HG03469 (cell line): ENCODE measurements around the gene BSPRY.

Experiments used
- ATAC-seq: cut with Tn5 transposase; IDR thresholded peaks from one replicate; pipeline ENCODE4 v1.9.1; 2021; ENCODE audit warnings: mild to moderate bottlenecking, moderate library complexity, moderate number of reproducible peaks; ENCODE audit not compliant: unreplicated experiment

Gene BSPRY

DNA sequence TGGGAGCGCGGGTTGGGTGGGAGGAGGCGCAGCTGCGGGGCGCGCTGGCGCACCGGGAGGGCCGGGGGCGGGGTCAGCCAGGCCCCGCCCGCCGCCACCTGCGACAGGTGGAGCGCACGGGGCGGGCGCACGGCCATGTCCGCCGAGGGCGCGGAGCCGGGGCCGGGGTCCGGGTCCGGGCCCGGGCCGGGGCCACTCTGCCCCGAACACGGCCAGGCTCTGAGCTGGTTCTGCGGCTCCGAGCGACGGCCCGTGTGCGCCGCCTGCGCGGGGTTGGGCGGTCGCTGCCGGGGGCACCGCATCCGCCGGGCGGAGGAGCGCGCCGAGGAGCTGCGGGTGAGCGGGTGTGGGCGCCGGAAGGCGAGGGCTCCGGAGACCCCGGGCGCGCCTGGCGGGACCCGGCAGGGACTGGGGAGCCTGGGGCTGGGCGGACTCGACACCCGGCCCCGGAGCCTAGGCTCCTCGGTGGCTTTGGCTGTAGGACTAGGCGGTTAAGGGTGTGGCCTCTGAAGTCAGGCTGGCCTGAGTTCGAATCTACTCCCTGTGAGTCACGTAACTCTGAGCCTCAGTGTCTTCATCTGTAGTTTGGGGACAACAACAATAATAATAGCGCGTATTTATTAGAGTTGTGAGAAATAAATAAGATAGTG, at the start of gene BSPRY:
BSPRY (plus strand) TSS at position 97 of the 650 bp plus-strand sequence; CDS start at position 136, 39 bp downstream.
- no peak for ATAC-seq

DNA sequence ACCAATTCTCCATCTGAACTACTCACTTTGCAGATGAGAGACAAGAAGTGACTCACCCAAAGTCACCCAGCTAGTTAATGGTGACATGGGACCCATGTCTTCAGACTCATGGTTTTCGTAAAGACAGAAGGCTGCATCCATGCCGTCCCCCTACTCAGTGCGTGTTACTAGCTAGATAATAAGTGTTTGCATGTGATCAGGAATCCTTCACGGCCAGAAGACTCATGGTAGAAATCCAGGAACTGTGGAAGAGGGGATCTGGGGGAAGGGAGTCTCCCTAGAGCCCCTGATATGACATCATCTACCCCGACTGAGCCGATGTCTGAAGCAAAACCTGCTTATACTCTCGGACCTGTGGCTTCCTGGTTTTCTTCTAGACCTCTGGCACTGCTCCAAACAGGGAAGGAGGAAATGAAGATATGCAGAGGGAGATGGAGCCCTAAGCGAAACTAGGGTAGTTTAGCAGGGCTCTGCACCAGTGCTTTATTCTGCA, 49.5 kb upstream of the BSPRY start:
- ATAC-seq = no peak

DNA sequence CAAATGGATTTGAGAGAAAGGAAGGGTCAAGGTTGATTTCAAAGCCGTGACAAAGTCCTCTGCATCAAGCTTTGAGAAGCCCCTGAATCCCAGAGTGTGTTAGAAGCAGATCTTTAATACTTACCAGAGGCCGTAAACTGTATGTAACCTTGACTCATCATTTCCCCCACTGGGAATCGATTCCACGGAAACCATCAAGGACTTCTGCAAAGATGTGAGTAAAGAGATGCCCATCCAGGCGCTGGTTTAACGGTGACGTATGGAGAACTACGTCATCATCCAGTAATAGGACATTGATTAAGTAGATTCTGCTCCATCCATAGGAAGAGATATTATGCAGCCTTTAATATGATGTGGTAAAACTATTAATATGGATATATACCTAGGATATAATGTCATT, 47.8 kb upstream of the BSPRY start:
- ATAC-seq = no peak

DNA sequence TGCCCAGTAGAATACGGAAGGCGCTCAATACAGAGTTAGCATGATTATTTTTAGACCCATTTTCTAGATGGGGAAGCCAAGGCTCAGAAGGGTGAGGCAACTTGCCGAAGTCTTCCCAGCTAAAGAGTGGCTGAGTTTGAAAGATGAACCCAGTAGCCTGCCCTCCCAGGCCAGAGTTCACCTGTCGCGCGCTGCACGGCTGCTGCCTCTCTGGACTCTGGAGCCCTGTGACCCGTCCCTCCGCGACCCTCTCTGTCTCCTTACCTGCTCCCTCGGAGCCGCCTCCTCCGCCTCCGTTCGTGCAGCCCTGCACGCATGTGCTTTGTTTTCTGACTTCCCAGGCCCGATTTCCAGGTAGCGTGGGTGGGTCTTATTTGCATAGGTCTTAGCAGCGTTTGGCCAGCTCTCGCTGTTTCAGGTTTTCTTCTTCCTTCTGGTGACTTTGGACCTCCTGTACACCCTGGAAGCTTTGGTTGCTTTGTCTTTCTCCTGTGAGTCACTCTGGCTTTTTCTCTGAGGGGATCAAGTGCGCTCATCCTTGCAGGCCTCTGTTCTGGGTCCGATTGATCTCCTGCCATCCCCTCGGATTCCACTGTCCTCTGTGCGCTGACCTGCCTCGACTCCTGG, 46.4 kb upstream of the BSPRY start, which contains the start of gene RNF183:
RNF183 (minus strand) TSS at position 585 of the 627 bp plus-strand sequence. CDS start 5,192 bp downstream, outside the sequence.
- ATAC-seq = no peak

DNA sequence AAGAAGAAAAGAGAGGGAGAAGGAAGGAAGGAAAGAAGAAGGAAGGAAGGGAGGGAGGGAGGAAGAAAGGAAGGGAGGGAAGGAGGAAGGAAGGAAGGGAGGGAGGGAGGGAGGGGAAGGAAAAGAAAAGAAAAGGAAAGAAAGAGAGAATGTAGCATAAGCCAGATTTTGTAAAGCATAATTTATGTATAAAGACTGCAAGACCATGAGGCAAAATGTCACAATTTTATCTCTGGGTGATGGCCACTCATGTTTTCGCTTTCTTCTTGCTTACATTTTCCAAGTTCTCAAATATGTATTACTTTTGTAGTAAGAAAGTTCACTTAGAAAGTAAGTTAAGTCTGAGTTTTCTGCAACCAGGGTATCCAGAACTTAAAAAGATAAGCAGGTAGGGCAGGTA, 42.8 kb upstream of the BSPRY start:
- ATAC-seq = no peak

DNA sequence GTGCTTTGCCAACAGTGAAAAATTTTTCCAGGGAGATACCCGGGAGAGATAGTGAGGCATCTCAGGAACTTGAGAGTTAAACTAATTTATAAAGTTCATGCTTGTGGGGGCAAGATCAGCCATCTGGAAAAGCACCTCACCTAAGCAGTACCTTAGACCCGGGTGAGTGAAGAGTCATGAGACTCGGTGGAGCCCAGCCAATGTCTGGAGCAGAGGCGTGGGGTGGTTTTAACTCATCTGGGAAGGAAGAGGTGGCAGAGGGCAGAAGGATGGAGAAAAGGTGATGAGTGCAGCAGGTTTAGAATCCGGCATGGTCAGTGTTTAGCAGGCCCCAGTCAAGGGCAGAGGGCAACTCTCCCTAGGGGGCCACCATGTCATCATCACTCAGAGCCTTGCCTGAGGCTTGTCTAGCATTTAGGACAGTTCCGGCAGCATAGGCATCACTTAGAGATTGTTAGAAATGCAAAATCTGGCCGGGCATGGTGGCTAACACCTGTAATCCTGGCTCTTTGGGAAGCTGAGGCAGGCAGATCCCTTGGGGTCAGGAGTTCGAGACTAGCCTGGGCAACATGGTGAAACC, 41.9 kb upstream of the BSPRY start:
- ATAC-seq = no peak

DNA sequence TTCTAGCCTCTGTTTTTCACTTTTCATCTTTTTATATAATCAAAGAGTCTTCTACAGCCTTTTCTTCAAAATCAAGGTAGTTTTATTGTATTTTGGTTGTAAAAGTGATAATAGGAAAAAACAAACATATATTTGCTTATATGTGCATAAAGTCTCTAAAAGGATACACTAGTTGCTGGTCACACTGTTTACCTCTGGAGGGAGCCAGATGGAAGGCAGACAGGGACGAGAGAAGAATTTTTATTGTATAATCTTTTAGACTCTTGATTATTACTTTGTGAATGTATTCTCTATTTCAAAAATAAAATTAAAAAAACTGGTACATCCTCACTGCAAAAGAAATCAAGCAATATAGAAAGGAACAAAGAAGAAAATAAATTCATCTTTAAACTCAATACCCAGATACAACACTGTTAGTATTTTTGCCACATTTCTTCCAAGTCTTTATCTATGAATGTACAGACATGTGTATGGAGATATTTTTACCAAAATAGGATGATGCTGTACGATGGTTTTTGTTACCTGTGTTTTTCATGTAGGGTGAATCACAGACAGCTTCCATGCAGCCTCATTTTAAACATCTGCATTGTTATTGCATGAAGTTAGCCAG, 40.0 kb upstream of the BSPRY start:
- no peak for ATAC-seq

DNA sequence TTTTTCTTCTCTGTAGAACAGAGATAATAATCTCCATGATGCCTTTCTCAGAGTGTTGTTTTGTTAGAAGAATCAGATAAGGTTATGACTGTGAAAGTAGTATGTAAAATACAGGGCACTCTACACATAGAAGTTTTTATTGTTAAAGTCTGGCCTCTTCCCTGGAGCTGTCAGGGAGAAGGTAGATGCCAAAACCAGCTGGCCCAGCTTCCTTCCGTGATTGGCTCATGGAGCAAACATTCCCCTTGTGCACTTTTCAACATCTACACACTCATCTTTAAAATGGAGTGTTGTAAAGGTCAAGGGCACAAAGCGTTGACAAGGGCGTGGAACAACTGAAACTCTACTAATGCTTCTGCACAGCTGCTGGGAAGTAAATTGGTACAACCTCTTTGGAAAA, 38.8 kb upstream of the BSPRY start:
- ATAC-seq = no peak

DNA sequence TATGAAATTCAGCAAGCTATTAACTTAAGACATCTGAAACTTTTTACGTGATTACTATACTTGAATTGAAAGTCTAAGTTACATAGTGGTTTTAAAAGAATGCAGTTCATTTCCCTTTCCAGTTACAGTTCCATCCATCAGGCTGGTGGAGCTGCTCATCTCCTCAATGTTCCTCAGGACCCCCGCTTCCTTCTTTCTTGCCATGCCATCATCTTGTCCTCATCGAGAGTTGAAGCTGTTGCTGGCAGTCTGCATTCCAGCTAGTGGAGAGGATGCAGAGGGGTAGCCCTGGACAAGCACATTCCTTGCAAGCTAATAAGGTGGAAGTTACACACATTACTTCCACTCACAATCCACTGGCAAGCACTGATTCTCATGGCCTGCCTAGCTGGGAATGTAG, 37.4 kb upstream of the BSPRY start:
- ATAC-seq = no peak

DNA sequence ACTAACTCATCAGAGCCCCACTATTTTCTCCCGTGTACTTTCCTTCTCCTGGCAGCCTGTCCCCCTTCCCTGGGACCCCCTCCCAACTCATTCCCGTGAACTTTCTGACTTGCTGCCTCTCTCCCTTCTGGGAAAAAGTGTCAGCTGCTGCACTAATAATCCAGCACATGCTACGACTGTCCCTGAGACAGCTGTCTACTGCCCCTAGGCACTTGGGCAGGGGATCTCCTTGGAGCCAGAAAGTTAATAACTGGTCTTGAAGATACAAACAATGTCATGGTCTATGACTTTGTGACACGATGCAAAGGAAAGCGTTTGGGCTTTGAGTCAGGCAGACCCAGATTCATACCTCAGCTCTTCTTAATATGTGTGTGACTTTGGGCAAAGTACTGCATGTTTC, 36.1 kb upstream of the BSPRY start:
- no peak for ATAC-seq

DNA sequence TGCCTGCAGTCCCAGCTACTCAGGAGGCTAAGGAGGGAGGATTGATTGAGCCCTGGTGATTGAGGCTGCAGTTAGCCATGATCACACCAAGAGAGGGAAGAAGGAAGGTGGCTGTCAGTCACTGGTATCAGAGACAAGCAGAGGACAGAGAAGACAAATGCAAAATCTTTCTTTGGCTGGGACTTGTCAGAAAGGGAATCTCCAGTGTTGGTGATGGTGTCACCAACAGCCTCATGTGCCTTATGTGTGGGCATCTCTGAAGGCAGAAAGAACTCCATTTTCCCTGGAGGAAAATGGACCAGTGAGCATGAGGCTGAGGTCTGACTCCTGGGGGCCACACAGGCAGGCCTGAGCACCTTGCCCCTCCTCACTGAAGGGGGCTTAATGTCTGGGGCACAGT, 34.1 kb upstream of the BSPRY start:
- ATAC-seq = no peak

DNA sequence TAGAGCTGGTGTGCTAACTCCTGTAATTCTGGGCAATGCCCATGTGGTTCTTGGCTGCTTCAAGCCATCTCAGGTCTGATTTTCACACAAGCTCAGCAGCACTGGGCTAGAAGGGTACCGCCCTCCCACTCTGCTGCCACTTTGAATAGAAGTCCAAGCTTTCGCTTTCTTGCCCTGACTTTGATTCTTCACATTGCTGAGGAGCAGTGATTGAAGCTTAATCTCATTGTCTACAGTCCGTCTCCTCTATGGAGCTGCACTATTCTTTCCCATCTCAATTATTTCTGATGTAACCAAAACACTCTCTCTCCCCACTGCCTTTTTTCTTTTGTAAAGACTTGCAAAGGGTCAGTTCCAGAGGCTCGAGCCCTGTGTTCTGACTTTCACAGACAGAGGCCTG, 33.3 kb upstream of the BSPRY start:
- no peak for ATAC-seq

DNA sequence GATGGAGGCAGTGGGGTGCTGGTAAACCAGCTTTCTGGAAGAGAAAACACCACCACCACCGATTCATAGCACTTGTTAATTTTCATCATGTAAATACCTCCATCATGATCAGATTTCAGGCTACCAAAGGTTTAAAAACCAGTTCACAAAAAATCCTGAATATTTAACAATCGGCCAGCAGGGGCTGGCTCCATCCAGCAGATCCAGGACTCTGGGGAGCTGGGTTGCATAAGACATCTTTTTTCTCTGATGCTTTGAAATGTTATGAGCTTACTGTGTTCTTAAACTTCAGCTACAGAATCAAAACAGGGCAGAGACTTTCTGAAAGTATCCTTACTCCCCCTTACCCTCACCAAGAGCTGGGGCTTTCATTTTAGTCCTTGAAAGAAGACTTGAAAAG, 31.6 kb upstream of the BSPRY start:
- no peak for ATAC-seq

DNA sequence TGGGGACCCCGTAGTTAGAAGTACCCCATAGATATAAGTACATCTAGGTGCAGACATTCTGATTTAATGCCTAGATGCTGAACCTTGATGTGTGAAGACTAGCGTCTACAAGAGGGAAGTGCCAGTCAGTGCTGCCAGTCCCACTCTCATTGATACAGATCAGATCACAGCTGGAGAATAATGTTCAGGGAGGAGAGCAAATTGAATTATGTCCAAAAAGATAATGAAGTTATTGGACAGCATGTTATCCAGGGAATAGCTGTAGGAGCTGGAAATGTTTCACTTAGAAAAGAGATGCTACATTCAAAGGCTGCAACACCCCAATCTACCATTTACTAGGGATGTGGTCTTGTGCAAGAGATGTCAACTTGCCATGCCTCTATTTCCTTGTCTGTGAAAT, 30.3 kb upstream of the BSPRY start:
- no peak for ATAC-seq

DNA sequence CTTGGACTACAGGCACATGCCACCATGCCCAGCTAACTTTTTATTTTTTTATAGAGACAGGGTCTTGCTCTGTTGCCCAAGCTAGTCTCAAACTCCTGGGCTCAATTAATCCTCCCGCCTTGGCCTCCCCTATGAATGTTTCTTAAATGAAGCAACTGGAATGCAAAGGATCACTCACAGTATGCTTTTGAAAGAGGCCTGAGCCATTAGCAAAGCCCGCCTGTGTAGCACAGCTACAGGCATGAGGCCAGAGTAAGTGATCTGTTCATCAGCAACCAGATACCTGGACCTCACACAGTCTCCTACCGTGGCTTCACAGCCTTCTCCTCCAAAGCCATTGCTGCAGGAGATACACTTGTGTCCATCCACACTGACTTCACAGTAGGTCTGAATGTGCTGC, 29.3 kb upstream of the BSPRY start:
- ATAC-seq = no peak

DNA sequence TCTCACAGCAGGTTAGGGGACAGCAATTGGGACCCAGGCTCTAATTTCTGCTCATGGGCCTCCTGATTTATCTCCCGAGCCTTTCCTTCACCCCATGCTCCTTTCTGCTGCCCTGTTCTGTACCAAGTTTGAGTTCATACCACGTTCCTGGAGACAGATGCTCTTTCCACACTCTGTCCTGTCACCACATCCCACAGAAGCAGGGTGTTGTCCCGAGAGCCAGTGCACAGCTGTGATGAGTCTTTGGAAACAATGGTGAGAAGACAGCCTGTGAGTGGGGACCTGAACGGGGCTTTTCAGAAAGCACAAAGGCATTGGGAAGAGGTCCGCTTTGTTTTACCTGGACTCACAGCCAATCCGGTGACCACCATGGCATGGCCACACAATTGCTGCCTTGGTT, 26.7 kb upstream of the BSPRY start:
- no peak for ATAC-seq

DNA sequence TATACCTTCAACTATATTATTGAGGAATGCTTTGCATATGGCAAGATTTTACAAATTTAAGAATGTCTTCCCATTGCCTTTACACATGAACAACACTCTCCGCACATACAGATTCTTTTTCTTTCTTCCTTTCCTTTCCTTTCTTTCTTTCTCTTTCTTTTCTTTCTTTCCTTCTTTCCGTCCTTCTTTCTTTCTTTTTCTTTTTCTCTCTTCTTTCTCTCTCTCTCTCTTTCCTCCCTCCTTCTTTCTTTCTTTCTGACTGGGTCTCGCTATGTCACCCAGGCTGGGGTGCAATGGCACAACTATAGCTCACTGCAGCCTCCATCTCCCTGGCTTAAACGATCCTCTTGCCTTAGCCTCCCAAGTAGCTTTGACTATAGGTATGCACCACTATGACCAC, 23.1 kb upstream of the BSPRY start:
- no peak for ATAC-seq

DNA sequence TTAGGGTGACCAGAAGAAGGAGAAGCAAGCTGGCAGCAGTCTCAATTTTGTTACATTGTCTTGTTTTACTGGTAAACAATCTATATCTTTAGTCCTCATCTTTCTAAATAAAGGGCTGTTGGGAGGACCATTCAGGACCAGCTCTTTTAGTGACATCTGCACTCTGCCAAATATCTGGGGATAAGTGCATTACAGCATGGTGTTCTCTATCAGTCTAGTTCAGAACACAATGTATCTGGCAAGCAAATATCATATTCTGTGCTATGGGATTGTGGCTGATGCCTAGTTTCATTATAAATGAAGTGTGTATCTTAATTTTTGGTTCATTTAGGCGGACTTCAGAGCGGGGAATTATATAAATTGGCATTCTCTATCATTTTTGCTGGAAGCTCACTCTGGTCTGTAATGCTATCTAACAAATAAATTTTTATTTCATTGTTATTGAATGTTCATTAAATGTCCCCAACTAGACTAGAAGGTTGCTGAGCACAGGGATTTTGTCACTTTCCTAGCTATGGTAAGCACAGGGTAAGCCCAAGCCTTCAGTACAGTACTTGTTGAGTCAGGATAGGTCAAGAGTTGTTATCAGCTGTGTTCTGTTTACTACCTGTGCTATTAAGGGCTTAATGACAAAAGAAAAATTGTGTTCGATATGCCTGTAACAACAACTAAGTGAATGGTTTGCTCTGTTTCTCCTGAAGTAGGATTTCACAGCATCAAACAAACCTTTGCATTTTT, 21.1 kb upstream of the BSPRY start:
- no peak for ATAC-seq

DNA sequence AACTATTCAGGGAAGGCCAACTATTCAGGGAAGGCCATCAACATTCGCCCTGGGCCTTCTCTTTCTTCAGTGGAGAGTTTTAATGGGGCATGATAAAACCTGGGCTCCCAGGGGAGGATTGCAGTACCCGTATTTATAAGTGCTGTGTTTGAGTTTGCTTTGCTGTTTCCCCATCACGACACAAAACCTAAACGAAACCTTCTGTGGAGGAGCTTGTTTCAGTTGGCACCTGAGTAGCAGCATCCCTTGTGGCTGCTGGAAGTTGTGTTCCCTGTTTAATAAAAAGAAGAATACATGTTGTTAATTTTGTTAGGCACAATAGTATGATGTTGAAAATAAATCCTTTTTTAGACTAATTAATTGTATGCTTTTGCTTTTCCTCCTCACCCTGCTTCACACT, 17.6 kb upstream of the BSPRY start:
- ATAC-seq = no peak

DNA sequence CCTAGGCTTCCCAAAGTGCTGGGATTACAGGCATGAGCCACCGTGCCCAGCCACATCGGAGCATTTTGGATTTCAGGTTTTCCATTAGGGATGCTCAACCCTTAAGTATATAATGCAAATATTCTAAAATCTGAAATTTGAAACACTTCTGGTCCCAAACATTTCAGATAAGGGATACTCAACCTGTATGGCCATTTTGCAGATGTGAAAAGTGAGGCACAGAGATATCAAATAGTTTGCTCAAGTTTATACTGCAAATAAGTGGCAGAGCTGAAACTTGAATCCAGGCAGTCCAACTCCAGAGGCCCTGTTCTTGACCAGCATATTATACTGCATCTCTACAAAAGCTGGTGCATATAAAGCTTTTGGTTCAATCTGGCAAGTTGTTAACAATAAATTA, 11.6 kb upstream of the BSPRY start:
- no peak for ATAC-seq

DNA sequence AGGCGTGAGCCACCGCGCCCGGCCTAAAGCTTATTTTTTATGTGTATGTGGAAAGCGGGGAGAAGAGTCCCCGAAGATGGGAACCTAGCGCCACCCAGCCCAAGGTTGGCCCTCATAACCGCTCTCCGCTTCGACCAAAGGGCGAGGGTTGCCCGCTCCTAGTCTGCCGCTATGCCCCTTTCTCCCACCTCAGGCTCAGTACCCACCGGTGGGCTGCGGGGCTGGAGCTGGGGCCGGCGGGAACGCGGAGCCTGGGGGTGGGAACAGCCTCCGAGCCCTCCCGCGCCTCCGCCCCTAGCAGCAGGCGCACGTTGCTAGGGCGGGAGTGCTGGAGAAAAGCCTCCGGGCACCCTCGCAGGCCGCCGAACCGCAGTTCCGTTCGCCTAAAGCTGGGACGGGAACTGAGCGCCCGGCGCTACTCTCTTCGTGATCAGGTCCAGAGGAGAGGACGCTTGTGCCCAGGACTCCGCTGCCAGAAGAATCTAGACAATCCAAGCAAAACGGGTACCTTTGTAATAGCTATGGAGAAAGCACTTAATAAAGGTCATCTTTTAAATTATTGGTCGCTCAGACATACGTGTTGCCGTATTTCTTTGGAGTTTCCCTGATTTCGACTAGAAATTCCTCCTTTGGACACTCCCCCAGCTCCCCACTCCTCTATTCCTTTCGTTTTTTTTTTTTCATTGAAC, 9.2 kb upstream of the BSPRY start, which contains the start of gene WDR31:
WDR31 (minus strand) TSS at position 265 of the 689 bp plus-strand sequence. CDS start 8,253 bp downstream, outside the sequence.
- ATAC-seq = peak; percentile 89
